Measurements from ENCODE around the gene COL21A1. TPM values are rescaled to one million over a fixed set of nuclear protein-coding genes. Genes with fewer than 3 reads are reported as not detected.

The COL21A1 gene
- total and polyA plus RNA-seq, 2 of the 4 experiments (the other 2 are of a cell fraction): 0.05 TPM; not detected in 1

DNA sequence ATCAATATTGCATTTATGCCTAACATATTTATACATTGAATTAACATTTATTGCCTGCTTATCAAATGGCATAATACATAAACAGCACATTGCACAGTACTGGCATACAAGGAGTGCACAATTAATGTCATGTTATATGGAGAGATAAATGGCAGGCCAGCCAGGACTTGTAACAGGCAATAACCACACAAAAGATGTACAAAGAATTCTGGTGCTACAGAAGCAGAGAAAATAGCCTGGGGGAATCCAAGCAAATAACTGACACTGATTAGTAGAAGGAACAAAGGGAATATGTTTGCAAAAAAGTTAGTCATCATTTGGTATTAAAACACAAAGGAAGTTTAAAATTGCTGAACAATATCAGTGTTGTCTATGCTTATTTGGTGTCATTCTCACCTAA, 27.3 kb downstream of the COL21A1 start:
- dilution Hi-C loops (cut with HindIII; ENCODE audit: low sequenced_read_pairs, unreplicated experiment) (no loop called here), in situ Hi-C loops (cut with MboI; ENCODE audit: low sequenced_read_pairs) (no loop called here), intact Hi-C loops (cut with micrococcal nuclease) (no loop called here)
- Histone ChIP-seq H3K56ac (ENCODE audit: extremely low read depth, insufficient read depth, low read length) (no peak overlapping the region), H2BK15ac (ENCODE audit: low read depth, low read length) (no peak overlapping the region), H2BK5ac (ENCODE audit: low read depth, low read length, poor library complexity, severe bottlenecking) (no peak overlapping the region), H3K79me1 (ENCODE audit: low read depth in 1 of 2, low read length in 2 of 2) (no peaks in the 10 kb centered on the region), H2BK20ac (ENCODE audit: low read depth, low read length) (no peak overlapping the region), H2AK9ac (replicated peaks; ENCODE audit: low read depth, low read length, poor library complexity) (no peak overlapping the region), H4K5ac (ENCODE audit: low read depth, low read length) (no peak overlapping the region), H2BK120ac (ENCODE audit: low read depth, low read length) (no peak overlapping the region), H3K27ac (ENCODE audit: insufficient read depth, low read length) (no peak overlapping the region), H3K9me3 (ENCODE audit: control insufficient read depth, insufficient read depth, low read length) (no peaks in the 10 kb centered on the region), H2AK5ac (ENCODE audit: low read depth, low read length) (no peak overlapping the region), H3K9me1 (ENCODE audit: insufficient read depth, low read length) (no peaks in the 10 kb centered on the region), H3K4me3 (ENCODE audit: insufficient read depth, low read depth, low read length) (no peak overlapping the region), H3K9ac (ENCODE audit: low read depth, low read length) (no peak overlapping the region), H2AFZ (replicated peaks; ENCODE audit: low read length, poor library complexity) (no peak overlapping the region), H4K91ac (ENCODE audit: insufficient read depth, low read depth, low read length) (no peak overlapping the region), H3K36me3 (ENCODE audit: control insufficient read depth, insufficient read depth, low read length) (no peaks in the 10 kb centered on the region), H4K8ac (ENCODE audit: low read depth in 2 of 2, low read length in 2 of 2) (no peak overlapping the region), H3K27me3 (ENCODE audit: control insufficient read depth, insufficient read depth, low read length) (no peaks in the 10 kb centered on the region; the same call in 1 of the 2 replicates), H3K23ac (ENCODE audit: low read depth, low read length) (no peak overlapping the region), H3K4me1 (ENCODE audit: control insufficient read depth, insufficient read depth, low read length) (no peaks in the 10 kb centered on the region), H3K4ac (ENCODE audit: low read depth, low read length) (no peak overlapping the region), H4K20me1 (ENCODE audit: insufficient read depth, low read length) (no peaks in the 10 kb centered on the region), H3K4me2 (ENCODE audit: low read depth, low read length) (no peak overlapping the region), H3K14ac (replicated peaks; ENCODE audit: low read depth, low read length) (no peak overlapping the region), H3K18ac (ENCODE audit: low read depth, low read length) (no peak overlapping the region)
- CTCF ChIA-PET: no interaction called here
- TF ChIP-seq, protein P1, sequence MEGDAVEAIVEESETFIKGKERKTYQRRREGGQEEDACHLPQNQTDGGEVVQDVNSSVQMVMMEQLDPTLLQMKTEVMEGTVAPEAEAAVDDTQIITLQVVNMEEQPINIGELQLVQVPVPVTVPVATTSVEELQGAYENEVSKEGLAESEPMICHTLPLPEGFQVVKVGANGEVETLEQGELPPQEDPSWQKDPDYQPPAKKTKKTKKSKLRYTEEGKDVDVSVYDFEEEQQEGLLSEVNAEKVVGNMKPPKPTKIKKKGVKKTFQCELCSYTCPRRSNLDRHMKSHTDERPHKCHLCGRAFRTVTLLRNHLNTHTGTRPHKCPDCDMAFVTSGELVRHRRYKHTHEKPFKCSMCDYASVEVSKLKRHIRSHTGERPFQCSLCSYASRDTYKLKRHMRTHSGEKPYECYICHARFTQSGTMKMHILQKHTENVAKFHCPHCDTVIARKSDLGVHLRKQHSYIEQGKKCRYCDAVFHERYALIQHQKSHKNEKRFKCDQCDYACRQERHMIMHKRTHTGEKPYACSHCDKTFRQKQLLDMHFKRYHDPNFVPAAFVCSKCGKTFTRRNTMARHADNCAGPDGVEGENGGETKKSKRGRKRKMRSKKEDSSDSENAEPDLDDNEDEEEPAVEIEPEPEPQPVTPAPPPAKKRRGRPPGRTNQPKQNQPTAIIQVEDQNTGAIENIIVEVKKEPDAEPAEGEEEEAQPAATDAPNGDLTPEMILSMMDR (conservative IDR thresholded peaks at IDR 0.05; ENCODE audit: low read depth, low read length): no peak
- no peak for TF ChIP-seq POLR2A (IDR thresholded peaks at IDR 0.05; ENCODE audit: low read depth, low read length)
- no peak for TF ChIP-seq USF2 (IDR thresholded peaks at IDR 0.05; ENCODE audit: low read depth, low read length)
- TF ChIP-seq MXI1 (IDR thresholded peaks at IDR 0.05; ENCODE audit: borderline replicate concordance, low read depth, low read length): no peak
- no peak for TF ChIP-seq RCOR1 (IDR thresholded peaks at IDR 0.05; ENCODE audit: insufficient replicate concordance, low read length)
- no peak for TF ChIP-seq NFE2L2 (IDR thresholded peaks at IDR 0.05; ENCODE audit: low read depth, low read length)
- TF ChIP-seq RAD21 (IDR thresholded peaks at IDR 0.05; ENCODE audit: low read length): no peak
- TF ChIP-seq BHLHE40 (IDR thresholded peaks at IDR 0.05; ENCODE audit: low read depth, low read length): no peak
- no peak for TF ChIP-seq CHD1 (IDR thresholded peaks at IDR 0.05; ENCODE audit: low read depth, low read length)
- ATAC-seq (ENCODE audit: low read depth) (no peak), DNase-seq (no peak)
- BruUV-seq (replicated peaks): no TSS peak
- POLR2A ChIA-PET (ENCODE audit: unreplicated experiment): no interaction called here

All from IMR-90 (cell line).